Gastrocnemius medialis (tissue), 4 donors: ENCODE results near the gene IL12RB1.

Experiments used
- POLR2A ChIP-seq, 2 donors: fragments of 450-650 bp; IDR thresholded peaks; one replicate each; pipeline ENCODE4 v1.6.1; 2017; ENCODE audit warnings: antibody characterized with exemption in 2 of 2, mild to moderate bottlenecking in 2 of 2, moderate library complexity in 2 of 2
- TF ChIP-seq, protein P1 (sequence below), 5 experiments: fragments of 450-650 bp in 3 of 5; fragments of 200-600 bp in 2 of 5; sonication (generic) in 2 of 5; IDR thresholded peaks in 4 of 5; conservative IDR thresholded peaks in 1 of 5; 1 replicate in 4 of 5; 2 replicates in 1 of 5; pipeline ENCODE4 v1.5.1; 2016 to 2019; ENCODE audit warnings: antibody characterized with exemption in 5 of 5, mild to moderate bottlenecking in 3 of 5, moderate library complexity in 3 of 5

DNA sequence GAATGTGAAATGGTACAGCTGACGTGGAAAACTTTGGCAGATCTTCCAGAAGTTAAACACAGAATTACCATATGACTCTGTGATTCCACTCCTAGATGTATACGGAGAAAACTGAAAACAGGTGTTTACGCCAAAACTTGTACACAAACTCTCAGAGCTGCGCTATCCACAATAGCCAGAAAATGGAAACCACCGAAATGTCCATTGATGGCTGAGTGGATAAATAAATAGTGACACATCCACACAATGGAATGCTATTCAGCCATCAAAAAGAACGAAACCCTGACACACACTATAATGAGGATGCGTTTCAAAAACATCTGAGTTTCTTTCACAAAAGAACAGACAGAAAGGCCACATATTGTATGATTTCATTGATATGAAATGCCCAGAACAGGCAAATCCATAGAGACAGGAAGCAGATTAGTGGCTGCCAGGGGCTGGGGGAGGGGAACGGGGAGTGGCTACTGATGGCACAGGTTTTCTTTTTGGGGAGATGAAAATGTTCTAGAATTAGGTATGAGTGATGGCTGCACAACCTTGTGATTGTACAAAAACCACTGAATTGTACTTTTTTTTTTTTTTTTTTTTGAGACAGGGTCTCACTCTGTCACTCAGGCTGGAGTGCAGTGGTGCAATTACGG lies 33.0 kb downstream of the IL12RB1 start:
- TF ChIP-seq, protein P1, sequence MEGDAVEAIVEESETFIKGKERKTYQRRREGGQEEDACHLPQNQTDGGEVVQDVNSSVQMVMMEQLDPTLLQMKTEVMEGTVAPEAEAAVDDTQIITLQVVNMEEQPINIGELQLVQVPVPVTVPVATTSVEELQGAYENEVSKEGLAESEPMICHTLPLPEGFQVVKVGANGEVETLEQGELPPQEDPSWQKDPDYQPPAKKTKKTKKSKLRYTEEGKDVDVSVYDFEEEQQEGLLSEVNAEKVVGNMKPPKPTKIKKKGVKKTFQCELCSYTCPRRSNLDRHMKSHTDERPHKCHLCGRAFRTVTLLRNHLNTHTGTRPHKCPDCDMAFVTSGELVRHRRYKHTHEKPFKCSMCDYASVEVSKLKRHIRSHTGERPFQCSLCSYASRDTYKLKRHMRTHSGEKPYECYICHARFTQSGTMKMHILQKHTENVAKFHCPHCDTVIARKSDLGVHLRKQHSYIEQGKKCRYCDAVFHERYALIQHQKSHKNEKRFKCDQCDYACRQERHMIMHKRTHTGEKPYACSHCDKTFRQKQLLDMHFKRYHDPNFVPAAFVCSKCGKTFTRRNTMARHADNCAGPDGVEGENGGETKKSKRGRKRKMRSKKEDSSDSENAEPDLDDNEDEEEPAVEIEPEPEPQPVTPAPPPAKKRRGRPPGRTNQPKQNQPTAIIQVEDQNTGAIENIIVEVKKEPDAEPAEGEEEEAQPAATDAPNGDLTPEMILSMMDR (IDR thresholded peaks at IDR 0.05 in 4 of 5, conservative IDR thresholded peaks at IDR 0.05 in 1 of 5), result no peak
- no peak for TF ChIP-seq POLR2A (IDR thresholded peaks at IDR 0.05)
